Measurements from ENCODE around the gene RBM17. TPM values are rescaled to one million over a fixed set of nuclear protein-coding genes. Genes with fewer than 3 reads are reported as not detected.

RBM17 gene
- total and polyA plus RNA-seq, 2 of the 13 experiments (the other 11 are each of a cell fraction or from before 2014, with no cell fraction given) = 30.7 to 77.5 TPM

- TF ChIP-seq HMGXB4 (CRISPR knock-in tag; IDR thresholded peaks at IDR 0.05; ENCODE audit: borderline replicate concordance in 1 of 2, low read depth in 1 of 2) = peak; percentile 96 to 99
- no peak for TF ChIP-seq ZNF850 (CRISPR knock-in tag; conservative IDR thresholded peaks at IDR 0.05)
- no peak for TF ChIP-seq ZNF720 (CRISPR knock-in tag; IDR thresholded peaks at IDR 0.05)
- TF ChIP-seq SOX5 (CRISPR knock-in tag; IDR thresholded peaks at IDR 0.05; ENCODE audit: borderline replicate concordance) = peak; percentile 46; the same call in 1 of the 2 replicates
- peak; percentile 64; the same call in 1 of the 2 replicates for TF ChIP-seq ZNF547 (CRISPR knock-in tag; IDR thresholded peaks at IDR 0.05)
- TF ChIP-seq ZNF124 (CRISPR knock-in tag; IDR thresholded peaks at IDR 0.05) = 0 out of 2 replicates have a peak, but pooled peaks have one; percentile 53
- TF ChIP-seq PRDM10 (CRISPR knock-in tag; IDR thresholded peaks at IDR 0.05; ENCODE audit: low read depth) = 0 out of 2 replicates have a peak, but pooled peaks have one; percentile 50
- peak; percentile 96 for TF ChIP-seq CTCF (CRISPR knock-in tag; IDR thresholded peaks at IDR 0.05)
- no peak for TF ChIP-seq ZNF282 (IDR thresholded peaks at IDR 0.05; ENCODE audit: partially characterized antibody)
- TF ChIP-seq MTF2 (CRISPR knock-in tag; IDR thresholded peaks at IDR 0.05; ENCODE audit: borderline replicate concordance) = no peak
- TF ChIP-seq RNF2 (conservative IDR thresholded peaks at IDR 0.05; ENCODE audit: low read depth) = 0 out of 2 replicates have a peak, but pooled peaks have one; percentile 50
- 0 out of 2 replicates have a peak, but pooled peaks have one; percentile 10 for TF ChIP-seq KAT7 (CRISPR knock-in tag; IDR thresholded peaks at IDR 0.05; ENCODE audit: borderline replicate concordance)
- no peak for TF ChIP-seq SP5 (CRISPR knock-in tag; IDR thresholded peaks at IDR 0.05; ENCODE audit: borderline replicate concordance, low read depth)
- peak; percentile 72; the same call in 1 of the 2 replicates for TF ChIP-seq ZGPAT (CRISPR knock-in tag; IDR thresholded peaks at IDR 0.05)
- no peak for TF ChIP-seq ZXDC (CRISPR knock-in tag; IDR thresholded peaks at IDR 0.05)
- no peak for TF ChIP-seq ZNF713 (CRISPR knock-in tag; IDR thresholded peaks at IDR 0.05)
- TF ChIP-seq TMF1 (CRISPR knock-in tag; IDR thresholded peaks at IDR 0.05; ENCODE audit: low read depth) = peak; percentile 42; the same call in 1 of the 2 replicates
Observed at GRCh38 chr10:6088721-6089333, at the start of gene RBM17 (continued).

Measured in HepG2 (cell line).